ENCODE data around the gene UBL3.

Gene UBL3

GRCh38 chr13:29801102-29801501 lies 49.3 kb downstream of the UBL3 start:
- no peak for TF ChIP-seq CTCF (IDR thresholded peaks at IDR 0.05; ENCODE audit: extremely low read depth, insufficient read depth, missing control alignments)
- no peak for DNase-seq (ENCODE audit: low spot score)
- in situ Hi-C loops (cut with MboI; ENCODE audit: low pct_unique_long_range_greater_than_20kb, low sequenced_read_pairs, unreplicated experiment) = no loop called here

GRCh38 chr13:29800687-29801086 lies 49.7 kb downstream of the UBL3 start:
- DNase-seq (ENCODE audit: low spot score) = no peak
- in situ Hi-C loops (cut with MboI; ENCODE audit: low pct_unique_long_range_greater_than_20kb, low sequenced_read_pairs, unreplicated experiment) = no loop called here
- TF ChIP-seq CTCF (IDR thresholded peaks at IDR 0.05; ENCODE audit: extremely low read depth, insufficient read depth, missing control alignments) = no peak

GRCh38 chr13:29799041-29799440 lies 51.4 kb downstream of the UBL3 start:
- DNase-seq (ENCODE audit: low spot score) = no peak
- in situ Hi-C loops (cut with MboI; ENCODE audit: low pct_unique_long_range_greater_than_20kb, low sequenced_read_pairs, unreplicated experiment) = no loop called here
- TF ChIP-seq CTCF (IDR thresholded peaks at IDR 0.05; ENCODE audit: extremely low read depth, insufficient read depth, missing control alignments) = no peak

GRCh38 chr13:29791997-29792780 lies 58.2 kb downstream of the UBL3 start:
- no peak for DNase-seq (ENCODE audit: low spot score)
- in situ Hi-C loops (cut with MboI; ENCODE audit: low pct_unique_long_range_greater_than_20kb, low sequenced_read_pairs, unreplicated experiment) = no loop called here
- TF ChIP-seq CTCF (IDR thresholded peaks at IDR 0.05; ENCODE audit: extremely low read depth, insufficient read depth, missing control alignments) = no peak

- TF ChIP-seq CTCF (IDR thresholded peaks at IDR 0.05; ENCODE audit: extremely low read depth, insufficient read depth, missing control alignments) = no peak
- in situ Hi-C loops (cut with MboI; ENCODE audit: low pct_unique_long_range_greater_than_20kb, low sequenced_read_pairs, unreplicated experiment) = no loop called here
- no peak for DNase-seq (ENCODE audit: low spot score)
These were observed 58.9 kb downstream of the UBL3 start for GRCh38 chr13:29791508-29791907.

GRCh38 chr13:29786698-29787097 lies 63.7 kb downstream of the UBL3 start:
- TF ChIP-seq CTCF (IDR thresholded peaks at IDR 0.05; ENCODE audit: extremely low read depth, insufficient read depth, missing control alignments) = no peak
- in situ Hi-C loops (cut with MboI; ENCODE audit: low pct_unique_long_range_greater_than_20kb, low sequenced_read_pairs, unreplicated experiment) = no loop called here
- no peak for DNase-seq (ENCODE audit: low spot score)
